SU-DHL-6 (cell line): ENCODE data around the gene SYK.

ENCODE experiments used
- EZH2phosphoT487 ChIP-seq: fragments of 200-600 bp; sonication (generic), shearing (Covaris generic); conservative IDR thresholded peaks from 2 replicates; pipeline ENCODE4 v1.6.1; 2018; ENCODE audit warnings: mild to moderate bottlenecking, antibody characterized with exemption, low read length, moderate library complexity, mixed read lengths
- TF ChIP-seq, protein P1 (sequence below): fragments of 200-600 bp; sonication (generic); IDR thresholded peaks from one replicate; pipeline ENCODE4 v1.5.1; 2017; ENCODE audit warnings: antibody characterized with exemption, mild to moderate bottlenecking, low read length, moderate library complexity; ENCODE audit not compliant: insufficient read depth, poor library complexity, severe bottlenecking

DNA sequence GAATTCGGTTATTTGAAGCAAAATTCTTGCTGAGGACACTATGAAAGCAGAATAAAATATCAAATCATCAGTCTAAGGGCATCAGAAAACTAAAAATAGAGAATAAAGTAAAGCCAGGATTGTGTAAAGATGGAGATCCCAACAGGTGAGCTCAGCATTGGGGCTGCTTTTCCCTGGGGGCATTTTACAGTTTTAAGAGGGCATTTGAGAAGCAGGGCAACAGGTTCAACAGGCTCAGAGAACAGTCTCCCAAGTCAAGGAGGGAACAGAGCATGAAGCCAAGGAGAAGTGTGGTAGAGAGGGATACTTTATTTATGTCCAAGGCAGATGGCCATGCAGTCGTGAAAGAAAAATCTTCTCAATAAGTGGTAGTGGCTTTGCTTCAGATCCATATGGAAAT is 145.4 kb downstream of the SYK start:
- TF ChIP-seq, protein P1, sequence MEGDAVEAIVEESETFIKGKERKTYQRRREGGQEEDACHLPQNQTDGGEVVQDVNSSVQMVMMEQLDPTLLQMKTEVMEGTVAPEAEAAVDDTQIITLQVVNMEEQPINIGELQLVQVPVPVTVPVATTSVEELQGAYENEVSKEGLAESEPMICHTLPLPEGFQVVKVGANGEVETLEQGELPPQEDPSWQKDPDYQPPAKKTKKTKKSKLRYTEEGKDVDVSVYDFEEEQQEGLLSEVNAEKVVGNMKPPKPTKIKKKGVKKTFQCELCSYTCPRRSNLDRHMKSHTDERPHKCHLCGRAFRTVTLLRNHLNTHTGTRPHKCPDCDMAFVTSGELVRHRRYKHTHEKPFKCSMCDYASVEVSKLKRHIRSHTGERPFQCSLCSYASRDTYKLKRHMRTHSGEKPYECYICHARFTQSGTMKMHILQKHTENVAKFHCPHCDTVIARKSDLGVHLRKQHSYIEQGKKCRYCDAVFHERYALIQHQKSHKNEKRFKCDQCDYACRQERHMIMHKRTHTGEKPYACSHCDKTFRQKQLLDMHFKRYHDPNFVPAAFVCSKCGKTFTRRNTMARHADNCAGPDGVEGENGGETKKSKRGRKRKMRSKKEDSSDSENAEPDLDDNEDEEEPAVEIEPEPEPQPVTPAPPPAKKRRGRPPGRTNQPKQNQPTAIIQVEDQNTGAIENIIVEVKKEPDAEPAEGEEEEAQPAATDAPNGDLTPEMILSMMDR = no peak
- TF ChIP-seq EZH2phosphoT487 = no peak
